HEK293T (cell line): ENCODE measurements around the gene SMARCC1.

Experiments used
- CTCF ChIA-PET: fragments of 350-600 bp; formaldehyde crosslinking; extraction: SDS; loops from one replicate; lab custom pipeline; 2021; ENCODE audit warnings: antibody characterized with exemption, inconsistent platforms; lab: Yijun Ruan, JAX
- POLR2A ChIA-PET: fragments of 350-600 bp; formaldehyde crosslinking; extraction: SDS; loops from one replicate; lab custom pipeline; 2020; ENCODE audit warnings: antibody characterized with exemption, inconsistent platforms; lab: Yijun Ruan, JAX
- DNase-seq: peaks from one replicate; pipeline ENCODE4 v3.0.0; 2012; ENCODE audit warnings: mixed read lengths; ENCODE audit errors: extremely low spot score
- ARNT ChIP-seq: fragments of 450-650 bp; IDR thresholded peaks from 2 replicates; pipeline ENCODE4 v1.6.1; 2017; ENCODE audit warnings: mild to moderate bottlenecking
- BHLHE40 ChIP-seq: fragments of 450-650 bp; IDR thresholded peaks from 2 replicates; pipeline ENCODE4 v1.6.1; 2016; ENCODE audit warnings: mild to moderate bottlenecking, moderate library complexity, borderline replicate concordance
- CTBP1 ChIP-seq: fragments of 450-650 bp; IDR thresholded peaks from 2 replicates; pipeline ENCODE4 v1.6.1; 2016; ENCODE audit warnings: borderline replicate concordance
- ELF4 ChIP-seq: fragments of 450-650 bp; IDR thresholded peaks from 2 replicates; pipeline ENCODE4 v1.6.1; 2017; ENCODE audit warnings: antibody characterized with exemption
- FOXA1 ChIP-seq: fragments of 450-650 bp; IDR thresholded peaks from 2 replicates; pipeline ENCODE4 v1.6.1; 2016; ENCODE audit warnings: mild to moderate bottlenecking
- FOXK2 ChIP-seq: fragments of 450-650 bp; IDR thresholded peaks from 2 replicates; pipeline ENCODE4 v1.6.1; 2016; ENCODE audit warnings: mild to moderate bottlenecking
- FOXM1 ChIP-seq: fragments of 450-650 bp; IDR thresholded peaks from 2 replicates; pipeline ENCODE4 v1.6.1; 2017; ENCODE audit warnings: mild to moderate bottlenecking, borderline replicate concordance
- HDGF ChIP-seq: fragments of 450-650 bp; IDR thresholded peaks from 2 replicates; pipeline ENCODE4 v1.6.1; 2017; ENCODE audit warnings: antibody characterized with exemption, borderline replicate concordance
- L3MBTL2 ChIP-seq: fragments of 450-650 bp; conservative IDR thresholded peaks from 2 replicates; pipeline ENCODE4 v1.6.1; 2016; ENCODE audit warnings: mild to moderate bottlenecking
- LEF1 ChIP-seq: fragments of 450-650 bp; IDR thresholded peaks from 2 replicates; pipeline ENCODE4 v1.6.1; 2017; ENCODE audit warnings: mild to moderate bottlenecking, borderline replicate concordance
- NFRKB ChIP-seq: fragments of 450-650 bp; IDR thresholded peaks from 2 replicates; pipeline ENCODE4 v1.6.1; 2016; ENCODE audit warnings: mild to moderate bottlenecking, moderate library complexity
- SP1 ChIP-seq: fragments of 450-650 bp; IDR thresholded peaks from 2 replicates; pipeline ENCODE4 v1.6.1; 2017
- SUZ12 ChIP-seq: fragments of 450-650 bp; IDR thresholded peaks from 2 replicates; pipeline ENCODE4 v1.6.1; 2016; ENCODE audit warnings: mild to moderate bottlenecking
- TARDBP ChIP-seq: fragments of 450-650 bp; IDR thresholded peaks from 2 replicates; pipeline ENCODE4 v1.6.1; 2016
- ZNF384 ChIP-seq: fragments of 450-650 bp; IDR thresholded peaks from 2 replicates; pipeline ENCODE4 v1.6.1; 2016
- TF ChIP-seq, protein P1 (sequence below): fragments of 450-650 bp; IDR thresholded peaks from 2 replicates; pipeline ENCODE4 v1.6.1; 2016

The SMARCC1 gene

DNA sequence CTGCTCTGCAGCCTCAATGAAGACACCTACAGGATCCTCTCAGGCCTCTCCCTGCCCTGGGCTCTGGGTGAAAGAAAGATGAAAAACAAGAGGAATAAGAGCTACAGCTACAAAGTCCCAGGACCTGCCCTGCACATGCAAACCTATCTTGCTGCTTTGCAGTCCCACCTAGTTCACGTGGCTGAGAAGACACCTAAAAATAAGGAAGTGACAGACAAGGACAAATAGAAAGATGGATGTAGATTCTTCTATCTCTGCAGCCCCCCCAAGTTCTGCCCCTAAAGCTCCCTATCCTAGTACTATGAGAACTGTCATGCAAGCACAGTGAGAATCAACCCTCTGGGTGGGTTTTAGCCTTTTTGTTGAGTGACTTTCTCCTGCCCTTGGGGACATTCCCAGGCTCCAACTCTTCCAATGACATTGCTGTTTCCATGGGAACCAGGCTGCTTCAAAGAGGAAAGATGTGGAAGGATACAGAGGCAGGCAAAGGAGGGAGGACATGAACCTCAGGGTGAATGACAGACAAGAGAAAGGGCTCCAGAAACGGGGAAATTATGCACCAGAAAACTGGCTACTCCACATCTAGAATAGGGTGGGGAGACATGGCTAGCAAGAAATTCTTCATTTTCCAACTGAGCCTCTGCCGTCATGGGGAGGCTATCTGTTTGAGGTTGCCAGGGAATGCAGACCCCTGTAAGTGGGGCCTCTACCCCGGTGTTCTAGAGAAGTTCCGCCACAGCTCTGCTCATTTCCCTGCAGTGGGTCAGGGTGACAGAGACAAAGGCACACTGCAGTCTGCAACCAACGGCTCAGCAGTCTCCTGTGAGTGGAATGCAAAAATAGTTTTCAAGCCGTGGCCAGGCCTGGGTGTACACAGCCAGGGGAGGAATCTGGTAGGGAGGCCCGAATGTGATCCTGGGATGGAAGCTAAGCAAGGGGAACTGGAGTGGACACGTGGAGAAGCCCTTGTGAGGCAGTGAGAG is 208.2 kb downstream of the SMARCC1 start:
- ChIA-PET CTCF (no interaction called here), POLR2A (no interaction called here)
- no peak for DNase-seq
- TF ChIP-seq ARNT: no peak
- no peak for TF ChIP-seq ZNF384
- TF ChIP-seq ELF4: no peak
- TF ChIP-seq FOXK2: no peak
- TF ChIP-seq SP1: no peak
- no peak for TF ChIP-seq SUZ12
- no peak for TF ChIP-seq CTBP1
- TF ChIP-seq LEF1: no peak
- TF ChIP-seq HDGF: no peak
- TF ChIP-seq L3MBTL2: no peak
- TF ChIP-seq TARDBP: no peak
- TF ChIP-seq FOXM1: no peak
- TF ChIP-seq, protein P1, sequence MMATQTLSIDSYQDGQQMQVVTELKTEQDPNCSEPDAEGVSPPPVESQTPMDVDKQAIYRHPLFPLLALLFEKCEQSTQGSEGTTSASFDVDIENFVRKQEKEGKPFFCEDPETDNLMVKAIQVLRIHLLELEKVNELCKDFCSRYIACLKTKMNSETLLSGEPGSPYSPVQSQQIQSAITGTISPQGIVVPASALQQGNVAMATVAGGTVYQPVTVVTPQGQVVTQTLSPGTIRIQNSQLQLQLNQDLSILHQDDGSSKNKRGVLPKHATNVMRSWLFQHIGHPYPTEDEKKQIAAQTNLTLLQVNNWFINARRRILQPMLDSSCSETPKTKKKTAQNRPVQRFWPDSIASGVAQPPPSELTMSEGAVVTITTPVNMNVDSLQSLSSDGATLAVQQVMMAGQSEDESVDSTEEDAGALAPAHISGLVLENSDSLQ: no peak
- no peak for TF ChIP-seq BHLHE40
- no peak for TF ChIP-seq FOXA1
- TF ChIP-seq NFRKB: no peak

DNA sequence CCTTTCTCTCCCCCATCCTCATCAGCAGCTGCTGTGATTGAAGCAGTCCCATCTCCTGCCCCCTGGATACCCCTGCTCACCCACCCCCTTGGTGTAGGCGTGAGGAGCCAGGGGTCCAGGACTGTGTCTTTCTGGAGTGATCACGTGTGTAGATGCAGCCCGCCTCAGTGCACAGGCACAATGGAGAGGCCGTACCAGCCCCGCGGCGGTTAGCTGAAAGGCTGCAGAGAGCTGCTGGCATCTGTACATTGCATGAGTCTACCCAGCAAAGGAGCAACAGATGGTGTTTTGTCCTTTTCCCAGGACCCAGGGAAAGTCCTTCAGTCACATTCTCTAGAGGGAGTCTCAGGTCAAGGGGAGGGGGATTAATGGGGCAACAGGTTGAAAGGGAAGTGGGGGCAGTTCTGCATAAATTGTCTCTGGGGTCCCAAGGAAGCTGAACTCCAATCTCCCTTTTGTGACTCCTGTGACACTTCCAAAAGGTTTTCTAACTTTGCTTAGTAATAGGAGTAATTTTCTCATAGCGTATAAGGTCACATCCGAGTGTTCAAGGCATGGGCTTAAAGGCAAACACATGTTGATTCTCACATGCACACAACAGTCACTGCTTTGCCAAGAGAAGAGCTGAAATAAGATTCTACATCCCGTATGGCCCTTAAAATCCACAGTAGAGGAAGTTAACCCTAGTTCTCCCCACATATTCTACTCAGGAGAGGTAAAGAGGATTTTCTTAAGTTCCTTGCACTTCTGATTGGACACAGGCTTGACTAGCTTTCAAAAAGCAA is 210.1 kb downstream of the SMARCC1 start:
- TF ChIP-seq SUZ12: no peak
- no peak for TF ChIP-seq ZNF384
- TF ChIP-seq ELF4: no peak
- no peak for TF ChIP-seq HDGF
- TF ChIP-seq SP1: no peak
- no peak for TF ChIP-seq BHLHE40
- TF ChIP-seq FOXK2: no peak
- TF ChIP-seq NFRKB: no peak
- TF ChIP-seq L3MBTL2: no peak
- no peak for TF ChIP-seq TARDBP
- TF ChIP-seq FOXA1: no peak
- ChIA-PET POLR2A (no interaction called here), CTCF (no interaction called here)
- no peak for DNase-seq

DNA sequence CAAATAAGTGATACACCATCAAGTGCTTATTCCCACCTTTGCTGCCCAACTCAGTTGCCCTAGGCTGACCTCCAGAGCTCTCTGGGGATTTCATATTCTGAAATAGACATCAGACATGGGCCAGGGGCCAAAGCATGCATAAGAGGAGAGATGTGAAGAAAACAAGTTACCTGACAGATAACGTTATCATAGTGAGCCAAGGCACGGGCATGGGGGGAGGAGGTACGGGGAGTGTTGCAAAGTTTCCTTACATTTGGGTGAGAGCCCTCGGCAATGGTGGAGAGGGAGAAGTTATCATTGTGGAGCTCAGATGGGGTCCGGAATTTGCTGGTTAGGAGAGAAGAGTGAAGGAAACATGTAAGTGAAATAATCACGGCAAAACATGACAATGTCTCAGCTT is 212.8 kb downstream of the SMARCC1 start:
- no peak for DNase-seq
- POLR2A ChIA-PET: no interaction called here
- CTCF ChIA-PET: no interaction called here
- no peak for TF ChIP-seq ZNF384
- TF ChIP-seq FOXA1: no peak
- no peak for TF ChIP-seq FOXK2
- no peak for TF ChIP-seq TARDBP
- no peak for TF ChIP-seq LEF1
- TF ChIP-seq CTBP1: no peak
- TF ChIP-seq SUZ12: no peak
- no peak for TF ChIP-seq ELF4
- TF ChIP-seq NFRKB: no peak
- no peak for TF ChIP-seq ARNT

DNA sequence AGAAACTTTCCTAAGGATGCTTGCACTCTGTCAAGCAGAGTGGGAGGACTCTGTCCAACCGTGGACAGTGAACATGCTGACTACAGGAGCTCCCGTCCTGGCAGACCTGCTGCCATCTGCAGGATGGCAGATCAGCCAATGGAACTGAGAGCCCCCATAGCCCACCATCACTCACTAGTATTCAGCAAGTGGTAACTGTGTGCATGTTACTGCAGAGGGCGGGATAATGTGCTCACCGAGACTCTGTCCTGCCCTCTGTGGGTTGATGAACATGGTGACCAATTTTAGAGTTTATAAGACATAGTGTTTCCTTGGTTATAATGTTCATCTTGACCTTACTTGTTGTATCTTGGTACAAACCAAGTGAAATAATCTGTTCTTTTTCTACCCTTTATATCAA is 214.5 kb downstream of the SMARCC1 start:
- ChIA-PET CTCF (no interaction called here), POLR2A (no interaction called here)
- DNase-seq: no peak
- TF ChIP-seq SP1 (no peak), FOXM1 (no peak), HDGF (no peak), L3MBTL2 (no peak), NFRKB (no peak), ELF4 (no peak), FOXA1 (no peak), SUZ12 (no peak), FOXK2 (no peak), CTBP1 (no peak), LEF1 (no peak), BHLHE40 (no peak)
- TF ChIP-seq, protein P1: no peak

DNA sequence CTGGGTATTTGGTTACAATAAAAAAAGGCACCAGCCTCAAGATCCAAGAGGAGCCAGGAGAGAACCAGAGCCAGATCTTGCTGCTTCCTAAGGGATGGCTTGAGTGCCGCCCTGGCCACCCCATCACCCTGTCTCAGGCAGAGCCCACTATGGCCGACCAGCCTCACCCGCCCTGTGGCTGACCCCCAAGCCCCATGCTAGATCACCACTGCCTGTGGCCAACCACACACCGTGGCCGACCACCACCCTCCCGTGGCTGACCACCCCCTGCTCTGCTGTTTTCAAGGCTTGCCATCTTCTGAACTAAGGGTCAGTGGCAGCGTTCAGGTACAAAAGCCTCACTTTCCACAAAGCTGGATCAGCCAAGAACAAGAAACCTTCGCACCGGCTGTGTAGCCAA is 215.0 kb downstream of the SMARCC1 start:
- CTCF ChIA-PET: no interaction called here
- DNase-seq: no peak

More for the DNA sequence above, 215.0 kb downstream of the SMARCC1 start:
- TF ChIP-seq FOXM1 (no peak), FOXK2 (no peak), SUZ12 (no peak), ELF4 (no peak), ZNF384 (no peak), LEF1 (no peak), BHLHE40 (no peak), CTBP1 (no peak), HDGF (no peak), ARNT (no peak), L3MBTL2 (no peak), NFRKB (no peak), TARDBP (no peak)
- TF ChIP-seq, protein P1: no peak
- POLR2A ChIA-PET: no interaction called here
